Thoracic aorta endothelial cell (primary cell): ENCODE measurements around the gene ELOVL3. TPM values are rescaled to one million over a fixed set of nuclear protein-coding genes. Genes with fewer than 3 reads are reported as not detected.

Source experiments
- total RNA-seq: library from RNA; depleted of rRNA; stranded (reverse); fragments of >200 nt; gene quantifications from 2 replicates; pipeline ENCODE4 v1.2.3, GENCODE V29; 2012

The ELOVL3 gene
- not detected in 2 replicates for total RNA-seq

GRCh38 chr10:102225646-102226541, at the start of gene ELOVL3:
ELOVL3 (plus strand) TSS chr10:102226299; CDS start chr10:102226549, 250 bp downstream.

GRCh38 chr10:102241444-102242117, 15.5 kb downstream of the ELOVL3 start, which contains the start of gene PITX3:
PITX3 (minus strand) TSS chr10:102241512; CDS start chr10:102232080, 9,432 bp downstream.

GRCh38 chr10:102245082-102245931, 19.2 kb downstream of the ELOVL3 start, which contains the start of gene GBF1:
GBF1 (plus strand) TSS chr10:102245532; CDS start chr10:102258939, 13,407 bp downstream.

Other genes with a start within 250 kb of the ELOVL3 start
- gene ARMH3, start 170.1 kb upstream of the ELOVL3 start, total RNA-seq, result 10.8 and 11.1 TPM in 2 replicates
- gene HPS6, start 160.9 kb upstream of the ELOVL3 start, total RNA-seq, result 24.2 and 33.4 TPM in 2 replicates
- gene LDB1, start 105.9 kb upstream of the ELOVL3 start, total RNA-seq, result 41.7 and 57.3 TPM in 2 replicates
- 28.0 and 28.6 TPM in 2 replicates for gene PPRC1, start 93.3 kb upstream of the ELOVL3 start, total RNA-seq
- 75.4 and 76.1 TPM in 2 replicates for gene NOLC1, start 73.9 kb upstream of the ELOVL3 start, total RNA-seq
- not detected in 2 replicates for gene PITX3, start 15.2 kb downstream of the ELOVL3 start, total RNA-seq
- gene GBF1, start 19.2 kb downstream of the ELOVL3 start, total RNA-seq, result 54.9 and 55.9 TPM in 2 replicates
- gene NFKB2, start 169.4 kb downstream of the ELOVL3 start, total RNA-seq, result 20.3 and 24.3 TPM in 2 replicates
- gene PSD, start 192.5 kb downstream of the ELOVL3 start, total RNA-seq, result 0.07 and 0.13 TPM in 2 replicates
- gene FBXL15, start 194.5 kb downstream of the ELOVL3 start, total RNA-seq, result 5.2 and 6.0 TPM in 2 replicates
- 44.4 and 49.7 TPM in 2 replicates for gene CUEDC2, start 206.3 kb downstream of the ELOVL3 start, total RNA-seq
- gene C10orf95, start 225.2 kb downstream of the ELOVL3 start, total RNA-seq, result 0.13 and 0.29 TPM in 2 replicates